ENCODE measurements around the gene KIF26B. TPM values are rescaled to one million over a fixed set of nuclear protein-coding genes. Genes with fewer than 3 reads are reported as not detected.
"Not testable (repeated sequence)": the region's sequence is repeated elsewhere in the genome, so short reads cannot be mapped to it uniquely, and the experiment has no call there.

The KIF26B gene
- polyA plus RNA-seq, 1 donor (not counting 4 experiments of a cell fraction or from before 2014, with no cell fraction given) = 0.58 TPM

DNA sequence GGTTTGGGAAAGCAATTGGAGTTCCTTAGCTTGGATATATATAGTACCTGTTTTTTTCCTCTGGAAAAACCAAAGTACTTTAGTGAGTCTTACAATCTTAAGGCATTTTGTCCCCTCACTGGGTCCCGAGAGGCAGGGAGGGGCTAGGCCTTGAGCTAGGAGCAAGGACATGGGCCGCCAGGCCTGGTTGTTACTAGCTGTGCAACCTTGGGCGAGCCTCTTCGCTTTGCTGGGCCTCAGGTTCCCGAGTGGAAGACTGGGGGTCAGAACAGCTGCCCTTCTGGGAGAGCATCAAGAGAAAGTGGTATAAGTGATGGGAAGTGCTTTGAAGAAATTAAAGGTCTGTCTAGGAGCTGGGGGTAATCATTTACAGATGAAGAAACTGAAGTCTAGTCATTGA, 553.2 kb downstream of the KIF26B start:
- no peak overlapping the region for H3K4me3 ChIP-seq (ENCODE audit: control insufficient read depth in 2 of 3, extremely low read depth in 1 of 3, insufficient read depth in 2 of 3, low read depth in 1 of 3, low read length in 3 of 3)
- no peaks in the 10 kb centered on the region for H3K9me1 ChIP-seq (ENCODE audit: control insufficient read depth, extremely low read depth, insufficient read depth, low read length)
- H3K36me3 ChIP-seq (ENCODE audit: control insufficient read depth in 2 of 2, extremely low read depth in 1 of 2, insufficient read depth in 2 of 2, low read length in 2 of 2) = peaks cover 0 to 1% of the 10 kb centered on the region in 2 experiments
- no peaks in the 10 kb centered on the region for H4K20me1 ChIP-seq (ENCODE audit: control insufficient read depth, extremely low read depth, insufficient read depth, low read length)
- no peak overlapping the region for H3K27ac ChIP-seq (ENCODE audit: control insufficient read depth, insufficient read depth, low read length)
- no peaks in the 10 kb centered on the region for H3K79me2 ChIP-seq (ENCODE audit: control insufficient read depth, insufficient read depth, low read length)
- dilution Hi-C loops (cut with MboI; ENCODE audit: extremely low pct_ligation_motif_present, low sequenced_read_pairs) = no loop called here
- no peak for TF ChIP-seq EZH2 (IDR thresholded peaks at IDR 0.05; ENCODE audit: low read length)
- TF ChIP-seq, protein P1, sequence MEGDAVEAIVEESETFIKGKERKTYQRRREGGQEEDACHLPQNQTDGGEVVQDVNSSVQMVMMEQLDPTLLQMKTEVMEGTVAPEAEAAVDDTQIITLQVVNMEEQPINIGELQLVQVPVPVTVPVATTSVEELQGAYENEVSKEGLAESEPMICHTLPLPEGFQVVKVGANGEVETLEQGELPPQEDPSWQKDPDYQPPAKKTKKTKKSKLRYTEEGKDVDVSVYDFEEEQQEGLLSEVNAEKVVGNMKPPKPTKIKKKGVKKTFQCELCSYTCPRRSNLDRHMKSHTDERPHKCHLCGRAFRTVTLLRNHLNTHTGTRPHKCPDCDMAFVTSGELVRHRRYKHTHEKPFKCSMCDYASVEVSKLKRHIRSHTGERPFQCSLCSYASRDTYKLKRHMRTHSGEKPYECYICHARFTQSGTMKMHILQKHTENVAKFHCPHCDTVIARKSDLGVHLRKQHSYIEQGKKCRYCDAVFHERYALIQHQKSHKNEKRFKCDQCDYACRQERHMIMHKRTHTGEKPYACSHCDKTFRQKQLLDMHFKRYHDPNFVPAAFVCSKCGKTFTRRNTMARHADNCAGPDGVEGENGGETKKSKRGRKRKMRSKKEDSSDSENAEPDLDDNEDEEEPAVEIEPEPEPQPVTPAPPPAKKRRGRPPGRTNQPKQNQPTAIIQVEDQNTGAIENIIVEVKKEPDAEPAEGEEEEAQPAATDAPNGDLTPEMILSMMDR (optimal IDR thresholded peaks at IDR 0.05 in 1 of 3, IDR thresholded peaks at IDR 0.05 in 1 of 3, conservative IDR thresholded peaks at IDR 0.05 in 1 of 3; ENCODE audit: extremely low read depth in 1 of 3, insufficient read depth in 2 of 3, low read length in 3 of 3) = no peak
- no peak overlapping the region for H2AFZ ChIP-seq (ENCODE audit: control insufficient read depth, low read length)
- no peak overlapping the region for H3K4me2 ChIP-seq (ENCODE audit: control insufficient read depth, extremely low read depth, insufficient read depth, low read depth, low read length)
- no peaks in the 10 kb centered on the region for H3K9me3 ChIP-seq (ENCODE audit: control insufficient read depth, low read depth, low read length)
- DNase-seq (ENCODE audit: low read depth, low spot score) (no peak), FAIRE-seq (no peak)
- no peak overlapping the region for H3K9ac ChIP-seq (ENCODE audit: control insufficient read depth, extremely low read depth, insufficient read depth, low read length)
- peaks cover 3% of the 10 kb centered on the region for H3K4me1 ChIP-seq (ENCODE audit: control insufficient read depth, extremely low read depth, insufficient read depth, low read length)
- no peaks in the 10 kb centered on the region for H3K27me3 ChIP-seq (ENCODE audit: control insufficient read depth, extremely low read depth, insufficient read depth, low read length)

DNA sequence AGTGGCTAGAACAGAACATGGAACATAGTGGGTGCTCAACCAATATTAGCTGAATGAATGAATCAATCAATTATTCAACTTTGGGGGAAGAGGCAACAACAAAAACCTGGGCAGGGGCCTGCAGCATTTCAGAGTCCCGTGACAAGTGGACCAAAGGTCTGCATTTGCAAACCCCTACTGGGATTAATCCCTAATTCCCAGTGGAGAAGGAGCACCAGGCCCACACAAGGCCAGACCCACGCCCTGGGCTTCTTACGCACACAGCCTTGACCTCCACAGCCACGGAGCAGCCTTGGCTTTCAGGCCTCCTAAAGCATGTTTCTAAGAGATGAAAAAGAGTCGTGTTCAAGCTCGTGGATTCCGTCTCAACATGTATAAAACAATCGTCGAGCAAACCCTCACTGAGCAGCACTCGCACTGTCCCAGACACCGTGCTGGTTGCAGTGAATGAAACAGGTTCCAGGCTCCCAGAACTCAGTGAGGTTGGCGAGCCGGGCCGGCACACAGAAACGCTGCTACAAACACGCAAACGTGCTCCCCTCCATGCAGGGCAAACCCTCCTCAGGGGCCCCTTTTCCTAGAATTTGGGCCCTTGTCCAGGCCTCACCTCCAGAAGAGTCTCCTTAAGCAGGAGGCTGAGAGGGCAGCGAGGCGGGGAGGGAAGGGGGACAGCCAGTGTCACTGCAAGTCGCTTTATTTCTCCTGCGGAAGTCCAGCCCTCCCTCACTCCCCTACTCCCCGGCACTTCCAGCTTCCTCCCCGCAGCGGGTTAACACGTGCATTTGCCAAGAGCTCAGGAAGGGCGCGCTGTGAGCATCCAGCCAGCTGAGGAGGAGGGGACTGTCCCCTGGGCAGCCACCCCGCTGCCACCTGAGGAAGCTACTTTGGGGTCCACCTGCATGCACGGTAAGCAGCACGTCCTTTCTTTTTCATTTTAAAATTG, 556.4 kb downstream of the KIF26B start:
- dilution Hi-C loops (cut with MboI; ENCODE audit: extremely low pct_ligation_motif_present, low sequenced_read_pairs) = no loop called here
- no peak overlapping the region for H2AFZ ChIP-seq (ENCODE audit: control insufficient read depth, low read length)
- no peak for FAIRE-seq

DNA sequence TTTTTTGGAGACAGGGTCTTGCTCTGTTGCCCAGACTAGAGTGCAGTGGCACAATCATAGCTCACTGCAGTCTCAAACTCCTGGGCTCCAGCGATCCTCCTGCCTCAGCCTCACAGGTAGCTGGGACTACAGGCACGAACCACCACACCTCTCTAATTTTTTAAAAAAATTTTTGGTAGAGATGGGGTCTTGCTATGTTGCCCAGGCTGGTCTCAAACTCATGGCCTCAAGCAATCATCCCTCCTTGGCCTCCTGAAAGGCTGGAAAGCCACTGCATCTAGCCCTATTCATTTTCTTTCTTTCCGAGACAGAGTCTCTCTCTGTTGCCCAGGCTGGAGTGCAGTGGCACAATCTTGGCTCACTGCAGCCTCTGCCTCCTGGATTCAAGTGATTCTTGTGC, 559.2 kb downstream of the KIF26B start:
- FAIRE-seq; H3K4me2 ChIP-seq (ENCODE audit: control insufficient read depth, extremely low read depth, insufficient read depth, low read depth, low read length); DNase-seq (ENCODE audit: low read depth, low spot score); H3K4me1 ChIP-seq (ENCODE audit: control insufficient read depth, extremely low read depth, insufficient read depth, low read length); H3K9me3 ChIP-seq (ENCODE audit: control insufficient read depth, low read depth, low read length); H3K4me3 ChIP-seq (ENCODE audit: control insufficient read depth in 2 of 3, extremely low read depth in 1 of 3, insufficient read depth in 2 of 3, low read depth in 1 of 3, low read length in 3 of 3); H2AFZ ChIP-seq (ENCODE audit: control insufficient read depth, low read length); H3K36me3 ChIP-seq (ENCODE audit: control insufficient read depth in 2 of 2, extremely low read depth in 1 of 2, insufficient read depth in 2 of 2, low read length in 2 of 2); dilution Hi-C loops (cut with MboI; ENCODE audit: extremely low pct_ligation_motif_present, low sequenced_read_pairs); H3K79me2 ChIP-seq (ENCODE audit: control insufficient read depth, insufficient read depth, low read length); H4K20me1 ChIP-seq (ENCODE audit: control insufficient read depth, extremely low read depth, insufficient read depth, low read length); H3K9me1 ChIP-seq (ENCODE audit: control insufficient read depth, extremely low read depth, insufficient read depth, low read length); H3K27me3 ChIP-seq (ENCODE audit: control insufficient read depth, extremely low read depth, insufficient read depth, low read length); H3K27ac ChIP-seq (ENCODE audit: control insufficient read depth, insufficient read depth, low read length); H3K9ac ChIP-seq (ENCODE audit: control insufficient read depth, extremely low read depth, insufficient read depth, low read length): not testable (repeated sequence)

More for the DNA sequence above, 556.4 kb downstream of the KIF26B start:
- Histone ChIP-seq H3K79me2 (ENCODE audit: control insufficient read depth, insufficient read depth, low read length) (no peaks in the 10 kb centered on the region), H3K4me1 (ENCODE audit: control insufficient read depth, extremely low read depth, insufficient read depth, low read length) (no peaks in the 10 kb centered on the region), H3K27me3 (ENCODE audit: control insufficient read depth, extremely low read depth, insufficient read depth, low read length) (no peaks in the 10 kb centered on the region), H4K20me1 (ENCODE audit: control insufficient read depth, extremely low read depth, insufficient read depth, low read length) (no peaks in the 10 kb centered on the region), H3K9me1 (ENCODE audit: control insufficient read depth, extremely low read depth, insufficient read depth, low read length) (no peaks in the 10 kb centered on the region), H3K4me2 (ENCODE audit: control insufficient read depth, extremely low read depth, insufficient read depth, low read depth, low read length) (peak overlapping the region; percentile 23), H3K9ac (ENCODE audit: control insufficient read depth, extremely low read depth, insufficient read depth, low read length) (no peak overlapping the region), H3K4me3 (ENCODE audit: control insufficient read depth in 2 of 3, extremely low read depth in 1 of 3, insufficient read depth in 2 of 3, low read depth in 1 of 3, low read length in 3 of 3) (no peak overlapping the region), H3K36me3 (ENCODE audit: control insufficient read depth in 2 of 2, extremely low read depth in 1 of 2, insufficient read depth in 2 of 2, low read length in 2 of 2) (no peaks in the 10 kb centered on the region), H3K27ac (ENCODE audit: control insufficient read depth, insufficient read depth, low read length) (no peak overlapping the region), H3K9me3 (ENCODE audit: control insufficient read depth, low read depth, low read length) (no peaks in the 10 kb centered on the region)
- DNase-seq (ENCODE audit: low read depth, low spot score) = no peak
- TF ChIP-seq EZH2 (IDR thresholded peaks at IDR 0.05; ENCODE audit: low read length) = no peak
- TF ChIP-seq, protein P1 (optimal IDR thresholded peaks at IDR 0.05 in 1 of 3, IDR thresholded peaks at IDR 0.05 in 1 of 3, conservative IDR thresholded peaks at IDR 0.05 in 1 of 3; ENCODE audit: extremely low read depth in 1 of 3, insufficient read depth in 2 of 3, low read length in 3 of 3) = no peak
